HCT116 (cell line): ENCODE measurements around the gene S100A11. TPM values are rescaled to one million over a fixed set of nuclear protein-coding genes. Genes with fewer than 3 reads are reported as not detected.

Experiments used
- ATAC-seq: fragments of 200-7000 bp; cut with Tn5 transposase; 2 replicates; pipeline ENCODE4 v1.9.1; 2020; ENCODE audit warnings: mild to moderate bottlenecking, moderate library complexity
- BruUV-seq: library from RNA; stranded (reverse); fragments of 400-500 nt; replicated peaks from 2 replicates; lab custom pipeline; 2021; lab: Mats Ljungman, UMichigan
- CTCF ChIA-PET: fragments of 300-600 bp; sonication (Branson Sonifier 250); formaldehyde crosslinking; loops from one replicate; lab custom pipeline; 2021; ENCODE audit warnings: antibody characterized with exemption; lab: Charles Lee
- POLR2A ChIA-PET: fragments of 300-600, 350-600 bp; sonication (Branson Sonifier 250); formaldehyde crosslinking; loops from one replicate; lab custom pipeline; 2021; ENCODE audit warnings: antibody characterized with exemption; lab: Charles Lee
- RAD21 ChIA-PET, 2 experiments: fragments of 300-600 bp; sonication (Branson Sonifier 250); formaldehyde crosslinking; loops; one replicate each; lab custom pipeline; 2023; ENCODE audit warnings: low total read pairs in 2 of 2; ENCODE audit not compliant: uncharacterized antibody in 2 of 2, unreplicated experiment in 2 of 2, low non-redundant PET in 1 of 2; lab: Charles Lee
- DNase-seq: peaks from one replicate; pipeline ENCODE4 v3.0.0-alpha.2; 2010; ENCODE audit warnings: low read depth, low spot score
- H2AFZ ChIP-seq: fragments of 200-600 bp; shearing (Covaris generic), sonication (generic); 2 replicates; pipeline ENCODE4 v1.6.1; 2017; ENCODE audit warnings: low read depth, mixed run types, mixed read lengths, antibody characterized with exemption, low read length; ENCODE audit not compliant: poor library complexity, severe bottlenecking
- H3K27ac ChIP-seq: 2 replicates; pipeline ENCODE4 v1.5.1; 2012; ENCODE audit warnings: low read depth, low read length
- H3K27me3 ChIP-seq: fragments of 200-600 bp; sonication (generic); 2 replicates; pipeline ENCODE4 v1.6.1; 2016; ENCODE audit warnings: mixed run types, low read length, mixed read lengths; ENCODE audit not compliant: insufficient read depth
- H3K36me3 ChIP-seq, 2 experiments: fragments of 200-500 bp in 1 of 2; fragments of 200-600 bp in 1 of 2; sonication (Bioruptor generic) in 1 of 2; sonication (generic) in 1 of 2; 2 replicates each; pipeline versions ENCODE4 v1.5.1 to v1.6.1; 2014 to 2016; ENCODE audit warnings: low read length in 2 of 2, inconsistent platforms in 1 of 2, mixed read lengths in 1 of 2, mixed run types in 1 of 2; ENCODE audit not compliant: insufficient read depth in 2 of 2, control insufficient read depth in 1 of 2
- H3K4me1 ChIP-seq, 2 experiments: fragments of 200-600 bp in 1 of 2; sonication (generic) in 1 of 2; 2 replicates each; pipeline versions ENCODE4 v1.5.1 to v1.6.1; 2012 to 2017; ENCODE audit warnings: low read length in 2 of 2, inconsistent platforms in 1 of 2, mild to moderate bottlenecking in 1 of 2, mixed read lengths in 1 of 2, mixed run types in 1 of 2, moderate library complexity in 1 of 2; ENCODE audit not compliant: insufficient read depth in 2 of 2, control insufficient read depth in 1 of 2
- H3K4me2 ChIP-seq: fragments of 200-600 bp; sonication (generic); 2 replicates; pipeline ENCODE4 v1.6.1; 2017; ENCODE audit warnings: mixed run types, low read length, mixed read lengths
- H3K4me3 ChIP-seq, 2 experiments: fragments of 200-600 bp in 1 of 2; sonication (generic) in 1 of 2; replicated peaks in 1 of 2; 2 replicates each; pipeline ENCODE4 v1.5.1; 2011 to 2016; ENCODE audit warnings: low read length in 2 of 2, control low read depth in 1 of 2, low read depth in 1 of 2, mild to moderate bottlenecking in 1 of 2, mixed read lengths in 1 of 2, mixed run types in 1 of 2
- H3K79me2 ChIP-seq: fragments of 200-600 bp; sonication (generic); 2 replicates; pipeline ENCODE4 v1.6.1; 2017; ENCODE audit warnings: mild to moderate bottlenecking, mixed run types, low read length, moderate library complexity, mixed read lengths; ENCODE audit not compliant: insufficient read depth
- H3K9ac ChIP-seq: fragments of 200-600 bp; sonication (generic); 2 replicates; pipeline ENCODE4 v1.6.1; 2016; ENCODE audit warnings: low read length, mixed read lengths
- H3K9me2 ChIP-seq: fragments of 200-600 bp; sonication (generic), shearing (Covaris generic); 2 replicates; pipeline ENCODE4 v1.6.1; 2017; ENCODE audit warnings: mixed run types, mild to moderate bottlenecking, moderate library complexity; ENCODE audit not compliant: insufficient read depth
- H3K9me3 ChIP-seq, 2 experiments: fragments of 200-500 bp in 1 of 2; fragments of 200-600 bp in 1 of 2; sonication (Bioruptor generic) in 1 of 2; sonication (generic) in 1 of 2; 2 replicates each; pipeline ENCODE4 v1.6.1; 2014 to 2017; ENCODE audit warnings: low read length in 2 of 2, mixed read lengths in 2 of 2, inconsistent platforms in 1 of 2, low read depth in 1 of 2, mild to moderate bottlenecking in 1 of 2, mixed run types in 1 of 2, moderate library complexity in 1 of 2; ENCODE audit not compliant: control insufficient read depth in 1 of 2, insufficient read depth in 1 of 2
- H4K20me1 ChIP-seq: fragments of 200-600 bp; sonication (generic), shearing (Covaris generic); 2 replicates; pipeline ENCODE4 v1.6.1; 2017; ENCODE audit warnings: mixed run types, mild to moderate bottlenecking, moderate library complexity; ENCODE audit not compliant: insufficient read depth
- CEBPB ChIP-seq: IDR thresholded peaks from 2 replicates; pipeline ENCODE4 v1.6.1; 2012; ENCODE audit warnings: low read depth
- EGR1 ChIP-seq: IDR thresholded peaks from 2 replicates; pipeline ENCODE4 v1.6.1; 2012; ENCODE audit warnings: low read depth
- ELF1 ChIP-seq: IDR thresholded peaks from 2 replicates; pipeline ENCODE4 v1.6.1; 2012; ENCODE audit warnings: low read depth, borderline replicate concordance
- EZH2phosphoT487 ChIP-seq: fragments of 200-600 bp; IDR thresholded peaks from 2 replicates; pipeline ENCODE4 v1.6.1; 2018; ENCODE audit warnings: antibody characterized with exemption, borderline replicate concordance
- JUND ChIP-seq: IDR thresholded peaks from 2 replicates; pipeline ENCODE4 v1.6.1; 2012
- MAX ChIP-seq: IDR thresholded peaks from 2 replicates; pipeline ENCODE4 v1.6.1; 2012
- POLR2A ChIP-seq: IDR thresholded peaks from 2 replicates; pipeline ENCODE4 v1.7.0; 2011; ENCODE audit warnings: borderline replicate concordance; ENCODE audit not compliant: insufficient read depth, insufficient read length; ENCODE audit errors: extremely low read depth
- POLR2AphosphoS5 ChIP-seq: IDR thresholded peaks from 2 replicates; pipeline ENCODE4 v1.6.1; 2011; ENCODE audit warnings: mild to moderate bottlenecking, low read depth, low read length, moderate library complexity
- RAD21 ChIP-seq: IDR thresholded peaks from 2 replicates; pipeline ENCODE4 v1.6.1; 2012; ENCODE audit warnings: low read depth, mild to moderate bottlenecking
- REST ChIP-seq: IDR thresholded peaks from 2 replicates; pipeline ENCODE4 v1.6.1; 2012; ENCODE audit warnings: low read depth
- SIN3A ChIP-seq: IDR thresholded peaks from 2 replicates; pipeline ENCODE4 v1.6.1; 2012; ENCODE audit warnings: low read depth
- SP1 ChIP-seq: IDR thresholded peaks from 2 replicates; pipeline ENCODE4 v1.6.1; 2012; ENCODE audit warnings: low read depth
- SRF ChIP-seq: IDR thresholded peaks from 2 replicates; pipeline ENCODE4 v1.6.1; 2012; ENCODE audit warnings: low read depth
- TCF7L2 ChIP-seq: IDR thresholded peaks from 2 replicates; pipeline ENCODE4 v1.7.0; 2011; ENCODE audit warnings: borderline replicate concordance, inconsistent platforms; ENCODE audit not compliant: insufficient read depth, insufficient read length; ENCODE audit errors: extremely low read depth
- YY1 ChIP-seq: IDR thresholded peaks from 2 replicates; pipeline ENCODE4 v1.6.1; 2011; ENCODE audit warnings: low read length, low read depth, moderate library complexity, mild to moderate bottlenecking; ENCODE audit not compliant: insufficient replicate concordance; ENCODE audit errors: extremely low read depth
- ZBTB33 ChIP-seq: IDR thresholded peaks from 2 replicates; pipeline ENCODE4 v1.6.1; 2011; ENCODE audit warnings: mild to moderate bottlenecking, low read length, moderate library complexity; ENCODE audit not compliant: insufficient replicate concordance; ENCODE audit errors: extremely low read depth
- ZFX ChIP-seq: fragments of 450-650 bp; IDR thresholded peaks from 2 replicates; pipeline ENCODE4 v1.6.1; 2017
- ZNF274 ChIP-seq: fragments of 200-500 bp; sonication (Bioruptor generic); IDR thresholded peaks from 2 replicates; pipeline ENCODE4 v1.6.1; 2014; ENCODE audit warnings: mild to moderate bottlenecking, low read depth, low read length, inconsistent platforms
- intact Hi-C: fragments of 100-400 bp; cut with micrococcal nuclease; formaldehyde crosslinking; loops from 2 replicates; pipeline ENCODE4 v1.10.0; 2022
- total RNA-seq: library from RNA; stranded (reverse); gene quantifications from one replicate; pipeline ENCODE4 v1.2.1, GENCODE V29; 2021; ENCODE audit not compliant: unreplicated experiment
- TF ChIP-seq, protein P1 (sequence below): IDR thresholded peaks from 2 replicates; pipeline ENCODE4 v1.6.1; 2012

S100A11 gene
- total RNA-seq, 1 experiment from 2014 or later: 229 TPM

GRCh38 chr1:151985270-151985669 is 51.5 kb downstream of the S100A11 start:
- ChIA-PET CTCF (interaction anchor here (1.0 kb wide), 1 partner anchor 9 kb away, joined by 3 read pairs; no protein-coding TSS in a partner anchor), RAD21 (no interaction called here), POLR2A (no interaction called here)
- ATAC-seq: no peak
- Histone ChIP-seq H3K4me3 (no peak overlapping the region), H3K9me3 (no peaks in the 10 kb centered on the region), H3K27me3 (no peaks in the 10 kb centered on the region), H3K9me2 (no peaks in the 10 kb centered on the region), H4K20me1 (peaks cover 19% of the 10 kb centered on the region; the same call in 1 of the 2 replicates), H3K9ac (no peak overlapping the region), H3K4me1 (peaks cover 41 to 61% of the 10 kb centered on the region in 2 experiments), H3K4me2 (no peak overlapping the region), H2AFZ (no peak overlapping the region), H3K27ac (no peak overlapping the region), H3K36me3 (peaks cover 30 to 57% of the 10 kb centered on the region in 2 experiments), H3K79me2 (peaks cover 62% of the 10 kb centered on the region)
- no peak for DNase-seq
- intact Hi-C loops: no loop called here
- no peak for TF ChIP-seq POLR2AphosphoS5
- TF ChIP-seq ZFX: no peak
- no peak for TF ChIP-seq EZH2phosphoT487
- TF ChIP-seq ZNF274: no peak
- no peak for TF ChIP-seq SRF
- no peak for TF ChIP-seq ELF1
- TF ChIP-seq EGR1: no peak
- no peak for TF ChIP-seq POLR2A
- TF ChIP-seq, protein P1, sequence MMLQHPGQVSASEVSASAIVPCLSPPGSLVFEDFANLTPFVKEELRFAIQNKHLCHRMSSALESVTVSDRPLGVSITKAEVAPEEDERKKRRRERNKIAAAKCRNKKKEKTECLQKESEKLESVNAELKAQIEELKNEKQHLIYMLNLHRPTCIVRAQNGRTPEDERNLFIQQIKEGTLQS: no peak
- no peak for TF ChIP-seq CEBPB
- no peak for TF ChIP-seq REST
- TF ChIP-seq SP1: no peak
- TF ChIP-seq MAX: no peak
- TF ChIP-seq RAD21: no peak
- TF ChIP-seq TCF7L2: no peak
- no peak for TF ChIP-seq YY1
- TF ChIP-seq ZBTB33: no peak
- TF ChIP-seq JUND: no peak
- no peak for TF ChIP-seq SIN3A
- BruUV-seq: no TSS peak
